ENCODE data around the gene PGA5.

Gene PGA5

GRCh38 chr11:61254403-61255025, 13.5 kb downstream of the PGA5 start:
- no peak overlapping the region for H3K9ac ChIP-seq (ENCODE audit: low read length)
- H3K4me1 ChIP-seq (ENCODE audit: insufficient read depth, low read length): no peaks in the 10 kb centered on the region
- no peaks in the 10 kb centered on the region for H3K9me3 ChIP-seq (ENCODE audit: low read length)
- no peaks in the 10 kb centered on the region for H3K36me3 ChIP-seq (ENCODE audit: insufficient read depth, low read length)
- H3K4me3 ChIP-seq (ENCODE audit: low read depth in 1 of 2, low read length in 2 of 2): no peak overlapping the region
- H3K27me3 ChIP-seq (ENCODE audit: control insufficient read depth in 1 of 2, insufficient read depth in 2 of 2, low read length in 2 of 2): no peaks in the 10 kb centered on the region
- H3K27ac ChIP-seq (ENCODE audit: low read depth, low read length): no peak overlapping the region

DNA sequence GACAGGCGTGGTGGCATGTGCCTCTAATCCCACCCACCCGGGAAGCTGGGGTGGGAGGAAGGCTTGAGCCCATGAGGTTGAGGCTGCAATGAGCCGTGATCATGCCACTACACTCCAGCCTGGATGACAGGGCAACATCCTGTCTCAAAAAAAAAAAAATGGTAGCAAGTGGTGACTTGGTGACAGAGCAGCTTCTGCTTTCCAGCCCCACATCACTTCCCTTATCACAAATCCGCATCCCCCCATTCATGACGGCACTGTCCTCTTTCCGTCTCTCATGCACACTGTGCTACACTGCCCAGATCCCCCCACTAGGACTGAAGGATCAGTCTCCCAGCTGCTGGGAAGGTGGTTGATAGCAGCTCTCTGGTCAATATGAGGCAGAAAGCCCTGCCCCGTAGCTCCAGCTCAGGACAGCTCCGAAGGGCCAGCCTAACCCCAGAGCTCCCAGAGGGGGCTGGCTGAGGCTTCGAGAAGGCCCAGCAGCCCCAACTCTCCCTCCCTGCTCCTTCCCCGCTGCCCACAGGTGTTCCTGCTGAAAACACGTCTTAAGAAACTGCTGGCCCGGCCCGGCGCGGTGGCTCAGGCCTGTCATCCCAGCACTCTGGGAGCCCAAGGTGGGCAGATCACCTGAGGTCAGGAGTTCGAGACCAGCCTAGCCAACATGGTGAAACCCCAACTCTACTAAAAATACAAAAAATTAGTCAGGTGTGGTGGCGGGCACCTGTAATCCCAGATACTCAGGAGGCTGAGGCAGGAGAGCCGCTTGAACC, 15.9 kb downstream of the PGA5 start:
- no peak overlapping the region for H3K4me3 ChIP-seq (ENCODE audit: low read depth in 1 of 2, low read length in 2 of 2)
- no peaks in the 10 kb centered on the region for H3K27me3 ChIP-seq (ENCODE audit: control insufficient read depth in 1 of 2, insufficient read depth in 2 of 2, low read length in 2 of 2)
- H3K9ac ChIP-seq (ENCODE audit: low read length): no peak overlapping the region
- no peak overlapping the region for H3K27ac ChIP-seq (ENCODE audit: low read depth, low read length)
- H3K36me3 ChIP-seq (ENCODE audit: insufficient read depth, low read length): no peaks in the 10 kb centered on the region
- no peaks in the 10 kb centered on the region for H3K9me3 ChIP-seq (ENCODE audit: low read length)
- H3K4me1 ChIP-seq (ENCODE audit: insufficient read depth, low read length): no peaks in the 10 kb centered on the region

DNA sequence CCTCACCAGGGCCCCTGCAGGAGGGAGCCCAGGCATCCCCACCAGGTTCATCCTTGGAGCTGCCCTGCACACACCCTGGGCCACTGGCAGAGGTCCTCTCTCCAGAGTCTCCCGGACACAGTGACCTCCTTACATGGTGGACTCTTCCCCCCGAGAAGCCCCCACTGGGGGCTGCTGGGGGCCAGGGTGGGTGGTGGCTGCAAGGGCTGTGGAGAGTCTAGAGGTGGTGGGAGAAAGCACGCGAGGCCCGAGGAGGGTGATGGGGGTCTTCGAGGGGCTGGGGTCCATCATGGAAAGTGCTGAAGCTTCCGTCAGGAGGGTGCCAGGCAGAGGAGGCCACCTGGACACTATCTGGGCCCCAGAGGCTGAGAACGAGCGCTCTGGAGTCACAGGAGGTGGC, 17.6 kb downstream of the PGA5 start:
- Histone ChIP-seq H3K9me3 (ENCODE audit: low read length) (no peaks in the 10 kb centered on the region), H3K9ac (ENCODE audit: low read length) (no peak overlapping the region), H3K27me3 (ENCODE audit: control insufficient read depth in 1 of 2, insufficient read depth in 2 of 2, low read length in 2 of 2) (no peaks in the 10 kb centered on the region), H3K36me3 (ENCODE audit: insufficient read depth, low read length) (no peaks in the 10 kb centered on the region), H3K4me3 (ENCODE audit: low read depth in 1 of 2, low read length in 2 of 2) (no peak overlapping the region), H3K4me1 (ENCODE audit: insufficient read depth, low read length) (no peaks in the 10 kb centered on the region), H3K27ac (ENCODE audit: low read depth, low read length) (no peak overlapping the region)

DNA sequence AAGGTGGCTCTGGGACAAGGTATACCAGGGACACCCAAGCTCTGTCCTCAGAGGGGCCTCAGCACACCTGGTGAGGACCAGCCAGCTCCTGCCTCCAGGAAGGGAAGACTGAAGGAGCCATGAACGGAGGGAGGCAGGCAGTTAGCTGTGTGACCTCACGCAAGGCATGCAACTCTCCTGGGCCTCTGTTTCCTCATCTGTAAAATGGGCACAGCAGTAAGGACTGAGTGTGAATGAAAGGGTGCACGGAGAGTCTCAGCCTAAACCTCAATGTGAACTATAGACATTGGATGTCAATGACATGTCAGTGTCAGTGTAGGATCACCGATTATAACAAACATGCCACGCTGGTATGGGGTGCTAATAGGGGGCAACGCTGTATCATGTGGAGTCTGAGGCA, 18.4 kb downstream of the PGA5 start:
- Histone ChIP-seq H3K9me3 (ENCODE audit: low read length) (no peaks in the 10 kb centered on the region), H3K36me3 (ENCODE audit: insufficient read depth, low read length) (no peaks in the 10 kb centered on the region), H3K9ac (ENCODE audit: low read length) (no peak overlapping the region), H3K27me3 (ENCODE audit: control insufficient read depth in 1 of 2, insufficient read depth in 2 of 2, low read length in 2 of 2) (no peaks in the 10 kb centered on the region), H3K4me3 (ENCODE audit: low read depth in 1 of 2, low read length in 2 of 2) (no peak overlapping the region), H3K4me1 (ENCODE audit: insufficient read depth, low read length) (no peaks in the 10 kb centered on the region), H3K27ac (ENCODE audit: low read depth, low read length) (no peak overlapping the region)

DNA sequence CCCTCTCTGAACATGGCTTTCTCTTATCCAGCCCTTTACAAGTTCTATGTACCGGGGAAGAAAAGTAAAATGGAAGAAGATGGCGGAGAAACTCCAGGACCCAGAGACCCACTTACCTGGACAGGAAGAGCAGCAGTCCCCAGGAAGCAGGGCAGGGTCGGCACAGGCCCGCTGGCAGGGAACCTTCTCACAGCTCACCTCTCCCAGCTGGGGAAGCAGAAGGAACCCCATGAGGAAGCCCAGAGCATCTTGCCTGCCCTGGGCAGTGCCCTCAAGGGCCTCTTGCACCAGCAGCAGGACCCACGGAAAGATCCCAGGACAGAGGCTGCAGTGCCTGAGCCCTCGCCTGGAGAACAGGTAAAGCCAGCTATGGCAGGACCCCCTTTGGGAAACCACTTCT, 23.4 kb downstream of the PGA5 start:
- Histone ChIP-seq H3K27me3 (ENCODE audit: control insufficient read depth in 1 of 2, insufficient read depth in 2 of 2, low read length in 2 of 2) (no peaks in the 10 kb centered on the region), H3K9me3 (ENCODE audit: low read length) (no peaks in the 10 kb centered on the region), H3K4me3 (ENCODE audit: low read depth in 1 of 2, low read length in 2 of 2) (no peak overlapping the region), H3K36me3 (ENCODE audit: insufficient read depth, low read length) (no peaks in the 10 kb centered on the region), H3K27ac (ENCODE audit: low read depth, low read length) (no peak overlapping the region), H3K4me1 (ENCODE audit: insufficient read depth, low read length) (no peaks in the 10 kb centered on the region), H3K9ac (ENCODE audit: low read length) (no peak overlapping the region)

DNA sequence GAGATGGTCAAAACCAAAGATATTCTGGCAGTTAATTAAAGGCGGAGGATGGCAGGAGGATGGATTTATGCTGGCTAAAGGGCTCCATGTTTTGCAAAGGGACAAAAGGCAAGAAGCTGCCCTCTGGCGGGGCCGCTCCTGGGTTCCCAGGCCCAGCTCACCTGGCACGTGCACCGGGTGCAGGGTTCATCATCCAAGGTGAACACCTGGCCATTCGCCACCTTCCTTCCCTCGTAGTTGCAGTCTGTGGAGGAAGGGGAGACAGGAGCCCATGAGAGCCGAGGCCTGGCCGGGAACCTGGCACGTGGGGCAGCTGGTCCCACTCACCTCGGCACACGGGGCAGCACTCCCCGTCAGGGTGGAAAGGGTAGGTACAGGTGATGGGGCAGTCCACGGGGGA, 23.8 kb downstream of the PGA5 start:
- no peak overlapping the region for H3K27ac ChIP-seq (ENCODE audit: low read depth, low read length)
- no peaks in the 10 kb centered on the region for H3K27me3 ChIP-seq (ENCODE audit: control insufficient read depth in 1 of 2, insufficient read depth in 2 of 2, low read length in 2 of 2)
- no peaks in the 10 kb centered on the region for H3K4me1 ChIP-seq (ENCODE audit: insufficient read depth, low read length)
- H3K9ac ChIP-seq (ENCODE audit: low read length): no peak overlapping the region
- H3K36me3 ChIP-seq (ENCODE audit: insufficient read depth, low read length): no peaks in the 10 kb centered on the region
- H3K9me3 ChIP-seq (ENCODE audit: low read length): no peaks in the 10 kb centered on the region
- no peak overlapping the region for H3K4me3 ChIP-seq (ENCODE audit: low read depth in 1 of 2, low read length in 2 of 2)

GRCh38 chr11:61265357-61265756, 24.4 kb downstream of the PGA5 start:
- H3K9ac ChIP-seq (ENCODE audit: low read length): no peak overlapping the region
- H3K27me3 ChIP-seq (ENCODE audit: control insufficient read depth in 1 of 2, insufficient read depth in 2 of 2, low read length in 2 of 2): no peaks in the 10 kb centered on the region
- no peaks in the 10 kb centered on the region for H3K36me3 ChIP-seq (ENCODE audit: insufficient read depth, low read length)
- no peak overlapping the region for H3K4me3 ChIP-seq (ENCODE audit: low read depth in 1 of 2, low read length in 2 of 2)
- H3K9me3 ChIP-seq (ENCODE audit: low read length): no peaks in the 10 kb centered on the region
- H3K27ac ChIP-seq (ENCODE audit: low read depth, low read length): no peak overlapping the region
- H3K4me1 ChIP-seq (ENCODE audit: insufficient read depth, low read length): no peaks in the 10 kb centered on the region

DNA sequence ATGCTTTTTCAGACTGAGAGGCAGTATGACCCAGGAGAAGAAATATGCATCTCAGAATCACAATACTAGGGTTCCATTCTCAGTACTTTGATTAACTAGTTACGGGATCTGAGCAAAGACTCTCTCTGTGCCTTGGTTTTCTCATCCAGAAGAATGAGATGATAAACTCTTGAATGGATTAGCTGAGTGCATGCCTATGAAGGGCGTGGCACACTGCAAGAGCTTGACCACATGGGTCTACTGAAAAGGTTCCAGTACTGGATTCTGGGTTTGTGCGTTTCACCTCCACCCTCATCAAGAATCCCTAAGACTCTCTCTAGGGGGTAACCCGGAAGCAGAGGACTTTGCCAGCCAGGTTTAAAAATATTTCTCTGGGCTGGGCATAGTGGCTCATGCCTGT, 25.6 kb downstream of the PGA5 start:
- Histone ChIP-seq H3K9me3 (ENCODE audit: low read length) (no peaks in the 10 kb centered on the region), H3K36me3 (ENCODE audit: insufficient read depth, low read length) (no peaks in the 10 kb centered on the region), H3K4me3 (ENCODE audit: low read depth in 1 of 2, low read length in 2 of 2) (no peak overlapping the region), H3K4me1 (ENCODE audit: insufficient read depth, low read length) (no peaks in the 10 kb centered on the region), H3K9ac (ENCODE audit: low read length) (no peak overlapping the region), H3K27me3 (ENCODE audit: control insufficient read depth in 1 of 2, insufficient read depth in 2 of 2, low read length in 2 of 2) (no peaks in the 10 kb centered on the region), H3K27ac (ENCODE audit: low read depth, low read length) (no peak overlapping the region)

DNA sequence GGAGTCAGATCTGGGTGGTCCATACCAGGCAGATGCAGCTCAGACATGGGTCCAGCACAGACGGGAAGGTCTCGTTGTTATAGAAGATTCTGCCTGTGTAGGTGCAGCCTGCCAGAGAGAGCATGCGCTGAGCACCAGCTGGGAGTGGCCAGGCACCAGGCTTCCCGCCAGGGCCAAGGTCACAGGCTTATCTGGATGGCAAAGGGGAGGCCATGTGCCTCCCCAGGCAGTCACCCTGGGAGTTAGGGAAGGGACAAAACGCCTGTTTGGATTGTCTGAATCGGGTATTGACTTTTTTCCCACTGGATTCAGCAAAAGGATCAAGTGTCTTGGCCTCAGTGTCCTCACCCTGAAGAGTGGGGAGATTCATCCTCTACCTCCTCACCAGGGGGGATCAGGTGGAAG, 26.5 kb downstream of the PGA5 start:
- no peaks in the 10 kb centered on the region for H3K36me3 ChIP-seq (ENCODE audit: insufficient read depth, low read length)
- no peaks in the 10 kb centered on the region for H3K9me3 ChIP-seq (ENCODE audit: low read length)
- no peak overlapping the region for H3K27ac ChIP-seq (ENCODE audit: low read depth, low read length)
- no peak overlapping the region for H3K9ac ChIP-seq (ENCODE audit: low read length)
- H3K27me3 ChIP-seq (ENCODE audit: control insufficient read depth in 1 of 2, insufficient read depth in 2 of 2, low read length in 2 of 2): no peaks in the 10 kb centered on the region
- H3K4me1 ChIP-seq (ENCODE audit: insufficient read depth, low read length): no peaks in the 10 kb centered on the region
- H3K4me3 ChIP-seq (ENCODE audit: low read depth in 1 of 2, low read length in 2 of 2): no peak overlapping the region

DNA sequence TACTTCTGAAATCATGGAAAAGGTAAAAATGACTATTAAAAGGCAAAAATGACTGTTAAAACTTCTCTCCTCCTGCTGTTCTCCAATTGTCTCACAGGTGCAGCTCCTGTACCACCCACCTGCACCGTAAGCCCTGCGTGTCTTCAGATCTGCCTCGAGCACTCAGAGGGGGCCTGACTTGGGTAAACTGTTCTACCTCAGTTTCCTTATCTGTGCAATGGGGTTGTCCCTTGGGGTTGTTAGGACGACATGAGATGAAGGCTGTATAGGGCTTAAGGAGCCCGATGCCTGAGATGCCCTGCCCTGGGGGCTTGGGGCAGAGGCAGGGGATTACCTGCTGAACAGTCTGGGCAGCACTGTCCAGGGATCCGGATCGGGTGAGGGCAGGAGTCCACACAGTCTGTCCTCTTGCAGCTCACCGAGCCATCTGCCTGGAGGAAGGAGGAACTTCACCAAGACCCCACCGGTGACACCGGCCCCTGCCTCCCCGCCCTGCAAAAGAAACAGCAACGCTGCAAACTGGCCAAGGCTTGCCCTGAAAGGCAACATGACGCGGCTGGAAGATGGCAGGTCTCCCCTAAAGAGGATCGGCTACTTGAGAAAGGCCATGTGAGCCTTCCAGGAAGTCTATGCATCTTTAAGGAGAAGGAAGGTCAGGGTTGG, 27.7 kb downstream of the PGA5 start:
- H3K9ac ChIP-seq (ENCODE audit: low read length): no peak overlapping the region
- H3K27ac ChIP-seq (ENCODE audit: low read depth, low read length): no peak overlapping the region
- no peaks in the 10 kb centered on the region for H3K27me3 ChIP-seq (ENCODE audit: control insufficient read depth in 1 of 2, insufficient read depth in 2 of 2, low read length in 2 of 2)
- no peaks in the 10 kb centered on the region for H3K36me3 ChIP-seq (ENCODE audit: insufficient read depth, low read length)
- no peaks in the 10 kb centered on the region for H3K4me1 ChIP-seq (ENCODE audit: insufficient read depth, low read length)
- H3K9me3 ChIP-seq (ENCODE audit: low read length): no peaks in the 10 kb centered on the region
- no peak overlapping the region for H3K4me3 ChIP-seq (ENCODE audit: low read depth in 1 of 2, low read length in 2 of 2)

GRCh38 chr11:61270354-61271076, 29.5 kb downstream of the PGA5 start:
- Histone ChIP-seq H3K9ac (ENCODE audit: low read length) (no peak overlapping the region), H3K27me3 (ENCODE audit: control insufficient read depth in 1 of 2, insufficient read depth in 2 of 2, low read length in 2 of 2) (no peaks in the 10 kb centered on the region), H3K4me3 (ENCODE audit: low read depth in 1 of 2, low read length in 2 of 2) (no peak overlapping the region), H3K4me1 (ENCODE audit: insufficient read depth, low read length) (no peaks in the 10 kb centered on the region), H3K27ac (ENCODE audit: low read depth, low read length) (no peak overlapping the region), H3K36me3 (ENCODE audit: insufficient read depth, low read length) (no peaks in the 10 kb centered on the region), H3K9me3 (ENCODE audit: low read length) (no peaks in the 10 kb centered on the region)

All from muscle layer of colon (tissue), 2 donors.